Measurements from ENCODE around the gene SLC35G1.

The SLC35G1 gene

DNA sequence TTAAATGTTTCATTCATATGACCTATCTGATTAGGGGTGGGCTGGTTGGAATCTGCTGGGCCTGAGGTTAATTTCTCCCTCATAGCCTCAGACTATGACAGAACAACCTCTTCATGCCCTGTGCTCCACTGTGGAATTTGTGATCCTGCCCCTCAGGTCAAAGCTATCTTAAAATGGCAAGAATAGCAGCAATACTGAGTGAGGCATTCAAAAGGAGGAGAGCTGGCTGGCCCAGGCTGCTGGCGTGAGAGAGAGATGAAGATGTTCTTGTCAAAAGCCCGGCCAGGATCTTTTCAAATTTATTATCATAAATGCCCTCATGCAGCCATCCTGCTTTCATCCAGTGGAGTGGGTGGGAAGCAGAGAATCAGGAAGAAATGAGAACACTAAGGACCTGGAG lies 58.1 kb downstream of the SLC35G1 start:
- Mint-ChIP-seq H3K27me3 (no peaks in the 10 kb centered on the region), H3K9me3 (no peaks in the 10 kb centered on the region), H3K36me3 (ENCODE audit: low read depth) (no peaks in the 10 kb centered on the region), H3K4me3 (no peak overlapping the region), H3K27ac (no peak overlapping the region), H3K4me1 (ENCODE audit: low read depth) (no peaks in the 10 kb centered on the region)
- intact Hi-C loops (cut with micrococcal nuclease) = no loop called here
